Subcutaneous adipose tissue (tissue), 4 donors: ENCODE measurements around the gene TUBA4A. TPM values are rescaled to one million over a fixed set of nuclear protein-coding genes. Genes with fewer than 3 reads are reported as not detected.

Source experiments
- total RNA-seq, 4 donors: library from RNA; depleted of rRNA; stranded (reverse); fragments of >200 nt; gene quantifications; one replicate each; pipeline ENCODE4 v1.1.0, GENCODE V29; 2016
- TF ChIP-seq, protein P1 (sequence below): fragments of 450-650 bp; IDR thresholded peaks from one replicate; pipeline ENCODE4 v1.5.1; 2016; ENCODE audit warnings: low read depth, mild to moderate bottlenecking, control low read depth, antibody characterized with exemption, moderate library complexity

TUBA4A gene
- total RNA-seq, 4 donors from 2014 or later = 7.2 to 31.8 (median 9.2) TPM

DNA sequence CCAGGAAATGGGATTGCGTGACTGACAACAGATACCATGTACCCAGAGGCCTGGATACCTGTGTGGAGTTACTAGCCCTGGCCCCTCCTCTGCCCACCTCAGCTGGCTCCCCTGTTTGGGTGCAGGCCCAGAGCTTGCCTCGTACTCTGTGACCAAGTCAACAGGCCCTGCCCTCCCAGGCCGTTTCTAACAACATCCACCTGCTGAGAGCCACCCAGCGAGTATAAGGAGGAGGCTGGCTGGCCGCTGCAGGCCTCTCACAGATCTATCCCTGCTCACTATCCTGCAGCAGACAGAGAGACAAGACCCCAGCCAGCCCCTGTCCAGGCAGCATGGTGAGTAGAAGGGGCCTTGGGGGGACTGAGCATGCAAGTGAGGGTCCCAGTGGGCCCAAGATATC lies 12.5 kb upstream of the TUBA4A start:
- TF ChIP-seq, protein P1, sequence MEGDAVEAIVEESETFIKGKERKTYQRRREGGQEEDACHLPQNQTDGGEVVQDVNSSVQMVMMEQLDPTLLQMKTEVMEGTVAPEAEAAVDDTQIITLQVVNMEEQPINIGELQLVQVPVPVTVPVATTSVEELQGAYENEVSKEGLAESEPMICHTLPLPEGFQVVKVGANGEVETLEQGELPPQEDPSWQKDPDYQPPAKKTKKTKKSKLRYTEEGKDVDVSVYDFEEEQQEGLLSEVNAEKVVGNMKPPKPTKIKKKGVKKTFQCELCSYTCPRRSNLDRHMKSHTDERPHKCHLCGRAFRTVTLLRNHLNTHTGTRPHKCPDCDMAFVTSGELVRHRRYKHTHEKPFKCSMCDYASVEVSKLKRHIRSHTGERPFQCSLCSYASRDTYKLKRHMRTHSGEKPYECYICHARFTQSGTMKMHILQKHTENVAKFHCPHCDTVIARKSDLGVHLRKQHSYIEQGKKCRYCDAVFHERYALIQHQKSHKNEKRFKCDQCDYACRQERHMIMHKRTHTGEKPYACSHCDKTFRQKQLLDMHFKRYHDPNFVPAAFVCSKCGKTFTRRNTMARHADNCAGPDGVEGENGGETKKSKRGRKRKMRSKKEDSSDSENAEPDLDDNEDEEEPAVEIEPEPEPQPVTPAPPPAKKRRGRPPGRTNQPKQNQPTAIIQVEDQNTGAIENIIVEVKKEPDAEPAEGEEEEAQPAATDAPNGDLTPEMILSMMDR = no peak

DNA sequence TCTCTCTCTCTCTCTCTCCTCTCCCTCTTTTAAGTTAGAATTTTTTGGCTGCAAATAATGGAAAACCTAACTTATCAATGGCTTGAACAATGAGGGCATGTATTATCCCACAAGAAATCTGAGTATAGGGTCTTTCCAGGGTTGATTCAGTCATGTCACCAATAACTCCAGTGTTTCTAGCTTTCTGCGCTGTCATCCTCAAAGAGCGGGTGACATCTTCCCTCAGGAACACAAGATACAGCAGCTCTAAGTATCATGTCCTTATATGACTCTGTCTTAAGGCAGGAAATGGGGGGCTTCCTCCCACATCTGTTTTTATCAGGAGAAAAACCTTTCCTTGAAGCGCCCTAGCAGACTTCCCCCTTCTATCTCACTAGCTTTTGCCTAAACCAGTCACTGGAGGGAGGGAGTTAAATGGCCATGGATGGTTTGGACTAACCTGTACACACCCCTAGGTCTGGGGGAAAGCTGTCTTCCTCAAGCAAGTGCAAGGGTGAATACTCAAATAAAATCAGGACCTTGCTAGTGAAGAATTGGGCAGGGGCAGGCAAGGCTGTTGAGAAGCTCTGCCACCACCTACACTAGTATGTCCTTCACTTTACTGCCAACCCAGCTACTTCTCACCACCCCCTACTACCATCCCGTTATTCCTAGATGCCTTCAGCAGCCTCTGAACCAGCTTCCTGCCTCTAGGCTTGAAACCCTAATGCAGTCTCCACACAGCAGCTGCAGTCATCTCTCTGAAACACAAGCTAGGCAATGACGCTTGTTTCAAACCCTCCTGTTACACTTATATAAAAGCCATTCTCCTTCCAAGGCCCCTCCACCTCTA lies 7.5 kb upstream of the TUBA4A start:
- TF ChIP-seq, protein P1 = no peak

DNA sequence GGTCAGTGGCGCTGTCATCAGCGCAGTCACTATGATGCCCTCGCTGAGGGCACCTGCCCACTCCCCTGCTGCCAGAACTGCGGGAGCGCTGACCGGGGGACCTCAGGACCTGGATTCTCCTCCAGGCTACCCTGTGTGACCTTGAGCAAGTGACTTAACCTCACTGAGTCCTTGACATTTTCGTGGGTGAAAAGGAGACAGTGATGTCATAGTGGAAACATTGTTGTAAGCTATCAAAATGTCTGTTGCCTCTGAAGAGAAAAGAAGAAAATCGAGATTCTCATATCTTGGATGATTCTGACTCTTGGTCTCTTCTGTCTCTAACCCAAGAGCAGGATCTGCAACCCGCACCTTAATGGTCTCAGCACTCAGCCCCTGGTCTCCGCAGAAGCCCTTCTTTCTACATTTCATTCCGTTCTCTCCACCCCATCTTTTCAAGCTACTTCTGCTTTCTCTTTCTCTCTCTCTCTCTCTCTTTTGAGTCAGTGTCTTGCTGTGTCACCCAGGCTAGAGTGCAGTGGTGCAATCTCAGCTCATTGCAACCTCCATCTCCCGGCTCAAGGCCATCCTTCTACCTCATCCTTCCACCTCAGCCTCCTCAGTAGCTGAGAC lies 978 bp upstream of the TUBA4A start:
- TF ChIP-seq, protein P1 = no peak

DNA sequence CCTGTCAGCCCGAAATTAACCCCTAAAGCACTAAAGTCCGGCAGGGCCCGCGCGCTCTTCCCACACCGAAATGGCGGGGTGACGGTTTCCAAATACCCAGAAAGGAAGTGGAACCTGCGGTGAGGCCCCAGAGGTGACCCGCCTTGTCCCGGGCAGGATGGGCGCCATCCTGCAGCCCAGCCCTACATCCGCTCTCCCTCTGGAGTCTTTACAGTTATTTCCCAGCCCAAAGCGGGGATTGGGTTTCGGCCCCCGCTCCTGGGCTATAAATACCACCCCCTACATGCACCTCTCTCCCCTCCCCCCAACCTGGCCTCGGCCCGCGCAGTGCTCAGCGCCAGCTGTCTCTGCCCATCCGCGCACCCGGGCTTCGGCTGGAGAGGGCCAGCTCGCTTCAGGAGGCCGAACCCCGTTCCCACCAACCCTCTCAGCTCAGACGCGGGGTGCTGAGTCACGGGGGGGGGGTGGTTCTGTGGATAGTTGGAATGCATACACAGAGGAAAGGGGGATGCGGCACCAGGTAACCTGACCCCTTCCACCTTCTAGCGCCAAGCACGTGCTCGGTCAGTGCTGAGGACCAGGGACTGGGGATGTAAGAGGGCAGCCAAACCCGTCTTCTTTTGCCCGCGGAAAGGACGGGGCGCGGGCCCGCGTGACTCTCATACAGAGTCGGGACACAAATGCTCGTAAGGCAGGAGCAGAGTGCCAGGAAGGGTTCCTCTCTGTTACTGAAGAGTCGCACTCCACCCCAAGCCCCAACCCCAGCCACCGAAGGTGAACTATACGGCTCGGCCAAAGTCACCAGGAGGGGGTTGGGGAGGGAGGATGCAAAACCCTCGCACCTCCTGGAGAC lies 592 bp downstream of the TUBA4A start, which contains the start of gene TUBA4B:
TSS of gene TUBA4B (plus strand) at position 344 of the 853 bp plus-strand sequence. CDS start at position 509, 165 bp downstream.
- TF ChIP-seq, protein P1 = no peak

DNA sequence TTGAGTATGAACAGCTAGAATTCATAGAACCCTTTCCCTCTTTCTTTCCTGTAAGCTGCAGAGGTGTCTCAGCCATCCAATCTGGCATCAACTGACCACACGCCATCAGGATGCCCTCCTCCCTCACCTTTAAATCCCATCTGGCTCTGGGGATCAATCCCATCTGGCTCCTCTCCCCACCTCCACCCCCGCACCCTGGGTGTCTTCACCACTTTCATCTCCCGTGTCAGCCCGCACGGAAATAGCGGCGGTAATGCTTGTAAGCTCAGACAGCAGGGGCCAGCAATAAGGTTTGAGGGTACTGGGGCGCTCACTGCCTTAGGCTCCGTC lies 1.2 kb downstream of the TUBA4A start:
- TF ChIP-seq, protein P1 = no peak

DNA sequence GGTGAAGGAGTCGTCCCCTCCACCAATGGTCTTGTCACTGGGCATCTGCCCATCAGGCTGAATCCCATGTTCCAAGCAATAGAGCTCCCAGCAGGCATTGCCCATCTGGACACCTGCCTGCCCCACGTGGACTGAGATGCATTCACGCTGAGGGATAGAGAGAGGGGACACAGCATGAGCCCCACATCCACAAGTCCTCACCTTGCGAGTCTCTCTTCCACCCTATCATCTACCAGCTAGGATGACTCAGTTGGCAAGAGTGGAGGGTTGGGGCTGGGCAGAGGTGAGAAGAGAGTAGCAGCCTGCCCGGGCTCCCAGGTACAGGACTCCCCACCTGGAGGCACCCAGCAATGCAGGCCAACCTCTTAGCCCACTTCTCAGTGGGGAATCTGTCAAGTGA lies 1.6 kb downstream of the TUBA4A start:
- TF ChIP-seq, protein P1 = no peak

DNA sequence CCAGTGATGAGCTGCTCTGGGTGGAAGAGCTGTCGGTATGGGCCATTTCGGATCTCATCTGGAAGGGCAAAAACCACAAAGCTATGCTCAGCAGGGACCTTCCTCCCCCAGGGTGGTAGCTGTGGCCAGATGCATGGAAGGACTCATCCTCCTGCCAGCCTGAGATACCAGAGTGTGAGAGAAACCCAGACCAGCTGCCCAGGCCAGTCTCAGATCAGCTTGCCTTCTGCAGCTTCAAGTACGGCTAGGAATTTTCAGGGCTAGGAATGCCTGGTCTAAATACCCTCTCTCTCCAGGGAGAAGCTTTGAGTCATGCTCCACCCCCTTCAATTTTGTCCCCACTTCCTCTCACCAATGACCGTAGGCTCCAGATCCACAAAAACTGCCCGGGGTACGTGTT lies 2.1 kb downstream of the TUBA4A start:
- TF ChIP-seq, protein P1 = no peak
